Trophoblast cell (in vitro differentiated cells and primary cell): ENCODE data around the gene POLR3B. TPM values are rescaled to one million over a fixed set of nuclear protein-coding genes. Genes with fewer than 3 reads are reported as not detected.

ENCODE experiments used
- DNase-seq, 2 donors: peaks; one replicate each; pipeline ENCODE4 v3.0.0-alpha.2; 2016
- H2AFZ ChIP-seq: 2 replicates; pipeline ENCODE4 v1.6.1; 2013; ENCODE audit warnings: low read length, moderate library complexity, mild to moderate bottlenecking; ENCODE audit not compliant: insufficient read depth, poor library complexity
- H2AK5ac ChIP-seq: 2 replicates; pipeline ENCODE4 v1.6.1; 2013; ENCODE audit warnings: mild to moderate bottlenecking, low read length
- H2BK120ac ChIP-seq: 2 replicates; pipeline ENCODE4 v1.6.1; 2013; ENCODE audit warnings: low read length, mild to moderate bottlenecking, moderate library complexity; ENCODE audit not compliant: insufficient read depth, poor library complexity
- H2BK12ac ChIP-seq: 2 replicates; pipeline ENCODE4 v1.6.1; 2013; ENCODE audit warnings: mild to moderate bottlenecking, low read length, moderate library complexity
- H2BK5ac ChIP-seq: 2 replicates; pipeline ENCODE4 v1.6.1; 2013; ENCODE audit warnings: low read length, low read depth, moderate library complexity, mild to moderate bottlenecking; ENCODE audit not compliant: poor library complexity
- H3K14ac ChIP-seq: 2 replicates; pipeline ENCODE4 v1.6.1; 2013; ENCODE audit warnings: mild to moderate bottlenecking, low read length
- H3K18ac ChIP-seq: 2 replicates; pipeline ENCODE4 v1.6.1; 2013; ENCODE audit warnings: mild to moderate bottlenecking, low read length
- H3K23ac ChIP-seq: 2 replicates; pipeline ENCODE4 v1.6.1; 2013; ENCODE audit warnings: low read length
- H3K27ac ChIP-seq: 2 replicates; pipeline ENCODE4 v1.5.1; 2013; ENCODE audit warnings: low read depth, mild to moderate bottlenecking, inconsistent platforms, low read length, moderate library complexity
- H3K27me3 ChIP-seq: 2 replicates; pipeline ENCODE4 v1.6.1; 2013; ENCODE audit warnings: inconsistent platforms, mild to moderate bottlenecking, low read length, moderate library complexity; ENCODE audit not compliant: insufficient read depth
- H3K36me3 ChIP-seq, 2 experiments: 1 replicate in 1 of 2; 2 replicates in 1 of 2; pipeline ENCODE4 v1.6.1; 2013; ENCODE audit warnings: low read length in 2 of 2, mild to moderate bottlenecking in 2 of 2, moderate library complexity in 1 of 2; ENCODE audit not compliant: insufficient read depth in 2 of 2, control insufficient read depth in 1 of 2
- H3K4ac ChIP-seq: 2 replicates; pipeline ENCODE4 v1.6.1; 2013; ENCODE audit warnings: low read depth, mild to moderate bottlenecking, low read length, moderate library complexity
- H3K4me1 ChIP-seq, 2 experiments: 1 replicate in 1 of 2; 2 replicates in 1 of 2; pipeline ENCODE4 v1.6.1; 2013; ENCODE audit warnings: low read length in 2 of 2, mild to moderate bottlenecking in 2 of 2, moderate library complexity in 1 of 2; ENCODE audit not compliant: insufficient read depth in 2 of 2, control insufficient read depth in 1 of 2
- H3K4me2 ChIP-seq: 2 replicates; pipeline ENCODE4 v1.6.1; 2013; ENCODE audit warnings: inconsistent platforms, mild to moderate bottlenecking, low read length, moderate library complexity
- H3K4me3 ChIP-seq: 2 replicates; pipeline ENCODE4 v1.5.1; 2013; ENCODE audit warnings: mild to moderate bottlenecking, low read depth, low read length, inconsistent platforms
- H3K79me1 ChIP-seq: one replicate; pipeline ENCODE4 v1.6.1; 2013; ENCODE audit warnings: low read length
- H3K79me2 ChIP-seq: 2 replicates; pipeline ENCODE4 v1.6.1; 2013; ENCODE audit warnings: low read length, mild to moderate bottlenecking; ENCODE audit not compliant: control insufficient read depth, insufficient read depth, poor library complexity
- H3K9ac ChIP-seq: 2 replicates; pipeline ENCODE4 v1.6.1; 2013; ENCODE audit warnings: mild to moderate bottlenecking, low read length
- H3K9me3 ChIP-seq: 2 replicates; pipeline ENCODE4 v1.6.1; 2013; ENCODE audit warnings: low read depth, mild to moderate bottlenecking, control low read depth, inconsistent platforms, low read length; ENCODE audit not compliant: insufficient read depth
- H4K12ac ChIP-seq: 2 replicates; pipeline ENCODE4 v1.6.1; 2013; ENCODE audit warnings: low read depth, mild to moderate bottlenecking, low read length, moderate library complexity
- H4K8ac ChIP-seq: 2 replicates; pipeline ENCODE4 v1.6.1; 2013; ENCODE audit warnings: low read depth, mild to moderate bottlenecking, low read length, moderate library complexity
- H4K91ac ChIP-seq: one replicate; pipeline ENCODE4 v1.6.1; 2013; ENCODE audit warnings: low read depth, mild to moderate bottlenecking, low read length, moderate library complexity
- WGBS: extraction: QIAGEN DNeasy Blood & Tissue Kit; methylation state at CpG from one replicate; pipeline ENCODE4 v1.1.7; 2013; ENCODE audit warnings: missing lambda C conversion rate; ENCODE audit not compliant: insufficient read length, insufficient coverage; ENCODE audit errors: extremely low coverage; 5-methylcytosine and 5-hydroxymethylcytosine counted together
- polyA plus RNA-seq: library from polyadenylated mRNA; stranded (reverse); fragments of 200-250 nt; gene quantifications from 2 replicates; pipeline ENCODE4 v1.2.3, GENCODE V29; 2013

Gene POLR3B
- 7.4 and 8.5 TPM in 2 replicates for polyA plus RNA-seq

DNA sequence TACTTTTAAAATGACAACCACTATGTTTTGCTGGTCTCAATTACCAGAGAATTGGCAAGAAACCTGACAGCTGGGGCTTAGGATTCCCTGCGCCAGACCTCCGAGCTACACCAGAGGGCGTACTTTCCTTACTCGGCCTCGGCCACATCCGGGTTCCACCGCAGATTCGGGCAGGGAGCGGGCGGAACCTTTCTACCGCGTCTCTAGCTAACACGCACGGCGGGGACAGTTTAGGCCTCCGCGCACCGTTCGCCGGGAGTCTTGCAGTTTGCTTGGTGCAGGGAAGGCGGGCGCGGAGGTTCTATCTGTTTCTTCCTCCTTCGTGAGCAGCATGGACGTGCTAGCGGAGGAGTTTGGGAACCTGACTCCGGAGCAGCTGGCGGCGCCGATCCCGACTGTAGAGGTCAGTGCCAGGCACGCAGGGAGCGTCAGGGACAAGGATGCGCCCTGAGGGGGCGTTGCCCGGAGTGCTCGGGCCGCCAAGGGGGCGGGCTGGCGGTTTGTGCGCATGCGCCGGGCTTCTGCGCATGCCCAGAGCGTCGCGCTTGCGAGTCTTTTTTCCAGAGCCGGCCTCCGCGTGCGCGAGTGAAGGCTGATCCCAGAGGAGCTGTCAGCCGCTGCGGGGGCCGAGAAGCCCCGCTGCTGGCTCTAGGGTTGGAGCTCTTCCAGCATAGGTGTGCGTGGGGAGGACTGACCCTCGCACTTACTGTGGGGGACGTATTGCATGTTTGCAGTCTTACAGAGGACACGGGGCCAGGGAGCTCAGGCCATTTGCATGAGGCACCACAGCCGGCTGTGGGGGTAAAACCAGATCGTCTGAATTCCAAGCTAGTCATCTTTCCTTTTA, at the start of gene POLR3B:
Gene POLR3B (plus strand): TSS at position 200 of the 847 bp plus-strand sequence. CDS start 132 bp downstream, at position 332.
- H3K4me2 ChIP-seq, result peak within 1 kb of the TSS; percentile 72
- H4K91ac ChIP-seq, result peak within 1 kb of the TSS; percentile 95
- no peaks in the 10 kb centered on the region for H3K36me3 ChIP-seq
- peak within 1 kb of the TSS; percentile 93 for H3K14ac ChIP-seq
- H3K4me3 ChIP-seq, result peak within 1 kb of the TSS; percentile 86
- H3K9ac ChIP-seq, result peak within 1 kb of the TSS; percentile 85
- peaks cover 2% of the 10 kb centered on the region for H3K79me2 ChIP-seq
- no peaks in the 10 kb centered on the region for H3K4me1 ChIP-seq
- peak within 1 kb of the TSS; percentile 97 for H4K8ac ChIP-seq
- H2BK5ac ChIP-seq, result peak within 1 kb of the TSS; percentile 91
- peak within 1 kb of the TSS; percentile 89 for H2BK120ac ChIP-seq
- H2AK5ac ChIP-seq, result no peak within 1 kb of the TSS
- WGBS, result no CpG with 5 or more reads among the region's 63 CpGs
- H2AFZ ChIP-seq, result peak within 1 kb of the TSS; percentile 93
- H4K12ac ChIP-seq, result peak within 1 kb of the TSS; percentile 91
- H2BK12ac ChIP-seq, result peak within 1 kb of the TSS; percentile 29
- peaks cover 10% of the 10 kb centered on the region for H3K79me1 ChIP-seq
- peak; percentile 92 to 98 for DNase-seq
- peak within 1 kb of the TSS; percentile 85 for H3K27ac ChIP-seq
- H3K27me3 ChIP-seq, result no peaks in the 10 kb centered on the region
- peak within 1 kb of the TSS; percentile 91 for H3K18ac ChIP-seq
- no peak within 1 kb of the TSS for H3K23ac ChIP-seq
- H3K9me3 ChIP-seq, result no peaks in the 10 kb centered on the region
- peak within 1 kb of the TSS; percentile 50 for H3K4ac ChIP-seq

DNA sequence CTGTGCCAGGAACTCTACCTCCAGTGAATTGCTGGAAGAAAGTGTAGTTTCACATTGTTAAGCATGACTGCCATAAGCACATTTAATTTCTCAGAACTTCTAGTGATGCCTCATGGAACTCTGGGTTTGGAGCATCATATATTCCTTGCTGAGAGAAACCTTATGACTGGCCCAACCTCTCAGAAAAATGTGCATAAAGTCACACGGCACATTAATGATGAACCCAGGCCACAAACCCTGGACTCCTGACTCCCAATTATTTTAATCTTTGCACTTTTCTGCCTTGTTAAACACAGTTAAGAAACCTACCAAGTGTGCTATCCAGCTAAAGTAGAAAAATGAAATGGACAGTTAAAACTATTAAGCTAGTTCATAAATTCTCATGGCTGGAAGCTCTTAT, 49.4 kb upstream of the POLR3B start:
- H2AK5ac ChIP-seq, result no peak overlapping the region
- no peak overlapping the region for H4K91ac ChIP-seq
- H2BK12ac ChIP-seq, result no peak overlapping the region
- no peak overlapping the region for H2BK120ac ChIP-seq
- no peak overlapping the region for H4K8ac ChIP-seq
- no peaks in the 10 kb centered on the region for H3K9me3 ChIP-seq
- no peak overlapping the region for H3K23ac ChIP-seq
- no peaks in the 10 kb centered on the region for H3K27me3 ChIP-seq
- H3K36me3 ChIP-seq, result no peaks in the 10 kb centered on the region
- no peak overlapping the region for H4K12ac ChIP-seq
- peaks cover under 1% of the 10 kb centered on the region for H3K79me1 ChIP-seq
- no peak overlapping the region for H2BK5ac ChIP-seq
- H3K4ac ChIP-seq, result no peak overlapping the region
- no peak overlapping the region for H3K9ac ChIP-seq
- no peak overlapping the region for H2AFZ ChIP-seq
- no peak for DNase-seq
- no peaks in the 10 kb centered on the region for H3K79me2 ChIP-seq
- no CpG with 5 or more reads among the region's 1 CpG for WGBS
- H3K18ac ChIP-seq, result no peak overlapping the region
- no peak overlapping the region for H3K27ac ChIP-seq
- H3K14ac ChIP-seq, result no peak overlapping the region
- H3K4me2 ChIP-seq, result no peak overlapping the region
- H3K4me1 ChIP-seq, result peaks cover 10 to 14% of the 10 kb centered on the region in 2 experiments
- no peak overlapping the region for H3K4me3 ChIP-seq

DNA sequence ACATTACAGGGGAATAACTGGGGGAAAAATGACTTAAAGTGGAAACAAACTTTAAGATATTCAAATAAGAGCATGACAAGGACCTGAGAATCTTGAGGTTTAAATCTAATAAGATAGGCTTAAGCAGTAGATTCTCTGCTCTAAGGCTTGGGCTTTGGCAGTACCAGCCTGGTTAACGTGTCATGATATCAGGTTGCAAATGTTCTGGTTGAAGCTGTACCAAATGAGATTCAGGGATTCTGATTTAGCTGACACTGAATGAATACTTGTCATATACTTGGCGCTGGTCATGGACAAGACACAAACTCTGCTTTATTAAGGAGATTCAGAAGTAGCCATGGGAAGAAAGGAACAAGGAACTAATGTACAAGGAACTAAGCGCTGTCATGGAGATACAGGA, 48.9 kb upstream of the POLR3B start:
- H4K91ac ChIP-seq, result no peak overlapping the region
- no peak overlapping the region for H3K9ac ChIP-seq
- no CpG with 5 or more reads among the region's 3 CpGs for WGBS
- H3K9me3 ChIP-seq, result no peaks in the 10 kb centered on the region
- H2AK5ac ChIP-seq, result no peak overlapping the region
- no peak overlapping the region for H3K27ac ChIP-seq
- peaks cover 10 to 12% of the 10 kb centered on the region in 2 experiments for H3K4me1 ChIP-seq
- no peak overlapping the region for H2BK120ac ChIP-seq
- no peaks in the 10 kb centered on the region for H3K79me1 ChIP-seq
- H3K4me3 ChIP-seq, result no peak overlapping the region
- no peak overlapping the region for H2BK5ac ChIP-seq
- no peak for DNase-seq
- H3K4me2 ChIP-seq, result no peak overlapping the region
- no peak overlapping the region for H4K8ac ChIP-seq
- H3K18ac ChIP-seq, result no peak overlapping the region
- no peak overlapping the region for H3K4ac ChIP-seq
- no peak overlapping the region for H2BK12ac ChIP-seq
- no peak overlapping the region for H2AFZ ChIP-seq
- H3K79me2 ChIP-seq, result no peaks in the 10 kb centered on the region
- no peak overlapping the region for H3K23ac ChIP-seq
- H3K36me3 ChIP-seq, result no peaks in the 10 kb centered on the region
- no peak overlapping the region for H4K12ac ChIP-seq
- no peaks in the 10 kb centered on the region for H3K27me3 ChIP-seq
- no peak overlapping the region for H3K14ac ChIP-seq

DNA sequence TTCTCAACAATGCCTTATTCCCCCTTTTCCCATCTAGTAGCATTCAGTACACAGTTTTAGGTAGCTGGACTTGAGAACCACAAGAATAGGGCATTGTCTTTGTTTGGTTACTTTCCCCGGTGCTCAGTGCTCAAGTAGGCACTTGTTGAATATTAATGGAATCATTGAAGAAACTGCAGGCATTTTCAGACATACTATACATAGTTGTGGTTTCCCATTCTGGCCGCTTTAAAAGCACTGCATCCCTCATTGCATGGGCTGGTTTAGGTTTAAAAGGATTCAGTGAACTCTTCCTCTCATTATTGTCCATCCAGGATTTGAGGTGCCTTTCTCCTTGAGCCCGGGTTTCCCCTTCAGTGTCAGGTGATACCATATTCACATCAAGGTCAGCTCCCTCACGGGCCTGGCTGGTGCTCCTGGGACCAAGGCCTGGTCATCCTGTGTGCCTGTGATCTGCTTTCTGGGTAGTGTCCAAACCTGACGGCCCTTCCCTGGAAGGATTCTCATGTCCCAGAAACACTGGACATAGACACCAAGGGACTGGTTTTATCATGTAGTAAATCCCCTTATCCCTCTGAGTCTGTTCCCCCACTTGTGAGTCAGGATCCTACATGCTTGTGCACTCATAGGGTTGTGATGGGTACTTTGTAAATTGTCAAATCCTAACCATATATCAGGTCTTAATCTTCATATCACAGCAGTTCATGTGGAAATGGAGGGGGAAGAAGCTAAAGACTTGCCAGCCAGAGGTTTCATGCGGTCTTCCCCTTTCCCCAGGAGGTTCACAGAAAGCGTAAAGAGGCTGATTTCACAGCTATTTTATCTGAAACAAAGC, 47.7 kb upstream of the POLR3B start:
- Histone ChIP-seq H4K12ac (no peak overlapping the region), H3K36me3 (no peaks in the 10 kb centered on the region), H3K18ac (no peak overlapping the region), H3K4me3 (no peak overlapping the region), H3K79me1 (no peaks in the 10 kb centered on the region), H3K9me3 (no peaks in the 10 kb centered on the region), H2AK5ac (no peak overlapping the region), H2BK12ac (no peak overlapping the region), H4K8ac (no peak overlapping the region), H3K4ac (no peak overlapping the region), H3K4me2 (no peak overlapping the region), H4K91ac (no peak overlapping the region), H2BK5ac (no peak overlapping the region), H3K14ac (no peak overlapping the region), H3K27ac (peak overlapping the region; percentile 16), H3K23ac (no peak overlapping the region), H2AFZ (no peak overlapping the region), H3K27me3 (no peaks in the 10 kb centered on the region), H3K79me2 (no peaks in the 10 kb centered on the region), H3K9ac (no peak overlapping the region), H3K4me1 (peaks cover 10 to 12% of the 10 kb centered on the region in 2 experiments), H2BK120ac (no peak overlapping the region)
- peak in 1 of 2 donors; percentile 43 for DNase-seq
- WGBS, result no CpG with 5 or more reads among the region's 7 CpGs
